SJCRH30 (cell line): ENCODE results near the gene CACNA1C. TPM values are rescaled to one million over a fixed set of nuclear protein-coding genes. Genes with fewer than 3 reads are reported as not detected.
A peak's percentile ranks its signal among the peaks of the same experiment; 100 is the strongest.

Experiments used
- DNase-seq, 2 experiments: peaks; one replicate each; pipeline ENCODE4 v3.0.0-alpha.2; 2015 to 2020
- H3K27ac ChIP-seq: fragments of 250-450 bp; sonication (Bioruptor Pico); 2 replicates; pipeline ENCODE4 v1.5.1; 2020; ENCODE audit warnings: mild to moderate bottlenecking, moderate library complexity
- H3K27me3 ChIP-seq: fragments of 250-450 bp; sonication (Bioruptor Pico); 2 replicates; pipeline ENCODE4 v1.5.1; 2020; ENCODE audit warnings: mild to moderate bottlenecking, moderate library complexity
- H3K36me3 ChIP-seq: fragments of 250-450 bp; sonication (Bioruptor Pico); 2 replicates; pipeline ENCODE4 v1.5.1; 2020; ENCODE audit warnings: mild to moderate bottlenecking, moderate library complexity
- H3K4me1 ChIP-seq: fragments of 250-450 bp; sonication (Bioruptor Pico); 2 replicates; pipeline ENCODE4 v1.5.1; 2020; ENCODE audit warnings: mild to moderate bottlenecking, moderate library complexity
- H3K4me3 ChIP-seq: fragments of 250-450 bp; sonication (Bioruptor Pico); 2 replicates; pipeline ENCODE4 v1.5.1; 2020; ENCODE audit warnings: mild to moderate bottlenecking, moderate library complexity
- H3K9me3 ChIP-seq: fragments of 250-450 bp; sonication (Bioruptor Pico); replicated peaks from 2 replicates; pipeline ENCODE4 v1.5.1; 2020; ENCODE audit warnings: mild to moderate bottlenecking, moderate library complexity
- total RNA-seq: library from RNA; depleted of rRNA; stranded (reverse); fragments of >200 nt; shearing (Covaris generic); gene quantifications from 2 replicates; pipeline ENCODE4 v1.2.3, GENCODE V29; 2014

The CACNA1C gene
- total RNA-seq, 1 experiment from 2014 or later: not detected

DNA sequence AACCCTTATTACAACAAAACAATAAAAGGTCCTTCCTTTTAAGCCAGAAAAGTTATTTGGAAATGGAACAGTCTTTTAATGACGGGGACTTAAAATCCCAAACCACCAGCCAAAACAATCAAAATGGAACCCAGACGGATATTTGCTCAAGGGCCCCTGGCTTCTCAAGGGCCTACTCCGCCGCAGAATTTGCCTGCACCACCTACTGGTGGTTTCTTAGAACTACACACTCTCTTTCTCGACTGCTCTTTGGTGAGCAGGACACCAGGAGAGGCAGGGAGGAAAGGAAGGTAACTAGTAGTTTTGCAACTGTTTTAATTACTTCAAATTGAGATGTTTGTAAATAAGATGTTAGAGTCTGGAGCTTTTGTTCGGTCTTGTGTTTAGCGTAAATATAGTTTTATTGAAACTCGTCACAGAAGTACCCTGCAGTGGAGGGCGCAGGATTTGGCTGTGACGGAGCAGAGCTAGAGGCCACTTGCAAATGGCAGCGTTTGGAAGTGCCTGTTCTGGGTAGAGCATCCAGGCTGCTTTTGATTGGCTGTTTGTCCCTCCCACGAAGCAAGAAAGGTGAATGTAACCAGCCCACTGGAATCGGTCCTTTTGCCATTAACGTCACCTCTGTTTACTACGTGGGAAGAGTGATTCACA, 238.5 kb downstream of the CACNA1C start:
- Histone ChIP-seq H3K4me1 (no peaks in the 10 kb centered on the region), H3K36me3 (no peaks in the 10 kb centered on the region), H3K4me3 (no peak overlapping the region), H3K27ac (no peak overlapping the region), H3K9me3 (no peaks in the 10 kb centered on the region), H3K27me3 (peaks cover 20% of the 10 kb centered on the region)
- peak; percentile 13 to 63 for DNase-seq

GRCh38 chr12:2291947-2292346, 239.2 kb downstream of the CACNA1C start:
- no peak overlapping the region for H3K27ac ChIP-seq
- no peak overlapping the region for H3K4me3 ChIP-seq
- H3K9me3 ChIP-seq: no peaks in the 10 kb centered on the region
- H3K36me3 ChIP-seq: no peaks in the 10 kb centered on the region
- no peak for DNase-seq
- H3K4me1 ChIP-seq: no peaks in the 10 kb centered on the region
- H3K27me3 ChIP-seq: peaks cover 16% of the 10 kb centered on the region

DNA sequence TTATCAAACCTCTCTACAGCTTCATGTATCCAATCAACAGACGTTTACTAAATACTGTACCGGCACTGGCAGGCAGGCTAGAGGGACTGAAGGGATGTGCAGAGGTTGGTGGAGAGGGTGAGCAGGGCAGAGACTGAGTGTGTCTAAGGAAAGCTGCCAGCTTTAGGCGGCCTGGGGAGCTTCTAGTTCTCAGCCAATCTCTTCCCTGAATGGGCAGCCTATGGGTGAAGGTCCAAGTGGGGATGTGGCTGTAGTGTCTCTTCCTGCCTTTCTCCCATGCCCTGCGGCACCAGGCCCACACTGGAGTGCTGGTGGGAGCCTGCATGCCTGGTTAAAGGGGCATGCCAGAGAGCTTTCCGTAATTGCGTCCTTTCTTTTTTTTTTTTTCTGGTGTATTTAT, 239.8 kb downstream of the CACNA1C start:
- Histone ChIP-seq H3K4me1 (no peaks in the 10 kb centered on the region), H3K4me3 (no peak overlapping the region), H3K27ac (no peak overlapping the region), H3K36me3 (no peaks in the 10 kb centered on the region), H3K9me3 (no peaks in the 10 kb centered on the region), H3K27me3 (peaks cover 13% of the 10 kb centered on the region; the same call in 1 of the 2 replicates)
- DNase-seq: no peak

GRCh38 chr12:2294651-2295475, 242.1 kb downstream of the CACNA1C start:
- no peaks in the 10 kb centered on the region for H3K9me3 ChIP-seq
- H3K27me3 ChIP-seq: peaks cover 22% of the 10 kb centered on the region; the same call in 1 of the 2 replicates
- H3K27ac ChIP-seq: no peak overlapping the region
- H3K4me1 ChIP-seq: no peaks in the 10 kb centered on the region
- DNase-seq: no peak
- H3K36me3 ChIP-seq: no peaks in the 10 kb centered on the region
- H3K4me3 ChIP-seq: no peak overlapping the region

DNA sequence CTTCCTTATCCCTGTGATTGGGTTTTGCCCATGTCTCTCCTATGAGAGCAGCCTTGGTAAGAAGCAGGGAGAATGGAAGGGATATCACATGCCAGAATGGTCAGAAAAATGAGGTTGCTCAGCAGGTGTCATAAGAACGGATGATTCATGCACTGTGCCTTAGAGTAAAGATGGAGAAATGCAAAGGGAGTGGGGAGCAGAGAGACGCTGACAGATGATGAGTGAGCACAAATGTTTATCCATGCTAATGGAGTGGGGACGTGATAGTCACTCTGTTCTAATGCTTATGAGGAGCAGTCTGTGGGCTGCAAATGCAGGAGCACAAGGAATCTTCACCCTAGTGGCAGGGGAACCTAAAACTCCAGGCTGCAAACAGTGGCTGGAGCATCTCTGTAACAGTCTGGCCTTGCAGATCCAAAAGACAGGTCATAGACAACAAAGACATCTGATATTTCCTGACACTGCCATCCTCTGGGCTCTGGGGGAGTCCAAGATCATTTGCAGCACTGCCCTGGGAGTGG, 243.2 kb downstream of the CACNA1C start:
- Histone ChIP-seq H3K4me1 (no peaks in the 10 kb centered on the region), H3K27me3 (peaks cover 20% of the 10 kb centered on the region; the same call in 1 of the 2 replicates), H3K4me3 (no peak overlapping the region), H3K27ac (no peak overlapping the region), H3K36me3 (no peaks in the 10 kb centered on the region), H3K9me3 (no peaks in the 10 kb centered on the region)
- peak; percentile 26 to 57 for DNase-seq

- H3K9me3 ChIP-seq: no peaks in the 10 kb centered on the region
Measured at GRCh38 chr12:2297004-2297403, 244.2 kb downstream of the CACNA1C start.

GRCh38 chr12:2297658-2298057, 244.9 kb downstream of the CACNA1C start:
- no peak overlapping the region for H3K4me3 ChIP-seq
- no peak for DNase-seq
- no peaks in the 10 kb centered on the region for H3K9me3 ChIP-seq
- no peaks in the 10 kb centered on the region for H3K36me3 ChIP-seq
- peaks cover 32% of the 10 kb centered on the region; the same call in 1 of the 2 replicates for H3K27me3 ChIP-seq
- no peaks in the 10 kb centered on the region for H3K4me1 ChIP-seq
- H3K27ac ChIP-seq: no peak overlapping the region

More at GRCh38 chr12:2297004-2297403, 244.2 kb downstream of the CACNA1C start:
- H3K27ac ChIP-seq: no peak overlapping the region
- DNase-seq: no peak
- H3K4me1 ChIP-seq: no peaks in the 10 kb centered on the region
- H3K4me3 ChIP-seq: no peak overlapping the region
- peaks cover 26% of the 10 kb centered on the region; the same call in 1 of the 2 replicates for H3K27me3 ChIP-seq
- H3K36me3 ChIP-seq: no peaks in the 10 kb centered on the region

DNA sequence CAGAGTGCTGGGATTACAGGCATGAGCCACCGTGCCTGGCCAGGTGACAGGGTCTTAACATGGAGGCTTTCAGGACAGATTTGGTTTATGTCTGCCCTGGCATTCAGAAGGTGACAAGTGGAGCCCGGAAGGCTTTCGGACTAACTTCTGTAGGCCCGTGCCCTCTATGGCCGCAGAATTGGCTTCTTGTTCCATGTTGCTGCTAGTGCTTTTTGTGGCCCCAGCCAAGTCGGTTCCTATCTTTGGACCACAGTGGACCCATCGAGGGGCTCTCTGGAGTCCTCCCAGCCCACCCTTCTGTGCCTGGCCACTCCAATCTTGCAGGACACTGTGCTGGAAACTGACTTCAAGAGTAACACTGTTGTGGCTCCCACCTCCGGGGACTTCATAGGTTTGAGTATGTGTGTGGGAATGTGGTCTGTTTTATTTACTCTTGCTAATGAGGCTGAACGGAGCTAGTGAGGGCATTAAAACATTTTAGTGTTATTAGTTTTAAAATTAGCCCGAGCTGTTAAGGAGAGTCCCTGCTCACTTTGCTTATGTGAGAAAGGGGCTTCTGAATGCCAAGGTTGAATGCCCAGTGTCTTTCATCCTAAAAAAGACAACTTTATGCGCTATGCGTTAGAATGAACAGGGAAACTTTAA, 245.9 kb downstream of the CACNA1C start:
- no peaks in the 10 kb centered on the region for H3K4me1 ChIP-seq
- no peaks in the 10 kb centered on the region for H3K9me3 ChIP-seq
- peaks cover 33% of the 10 kb centered on the region; the same call in 1 of the 2 replicates for H3K27me3 ChIP-seq
- H3K4me3 ChIP-seq: no peak overlapping the region
- no peak overlapping the region for H3K27ac ChIP-seq
- no peaks in the 10 kb centered on the region for H3K36me3 ChIP-seq
- no peak for DNase-seq

DNA sequence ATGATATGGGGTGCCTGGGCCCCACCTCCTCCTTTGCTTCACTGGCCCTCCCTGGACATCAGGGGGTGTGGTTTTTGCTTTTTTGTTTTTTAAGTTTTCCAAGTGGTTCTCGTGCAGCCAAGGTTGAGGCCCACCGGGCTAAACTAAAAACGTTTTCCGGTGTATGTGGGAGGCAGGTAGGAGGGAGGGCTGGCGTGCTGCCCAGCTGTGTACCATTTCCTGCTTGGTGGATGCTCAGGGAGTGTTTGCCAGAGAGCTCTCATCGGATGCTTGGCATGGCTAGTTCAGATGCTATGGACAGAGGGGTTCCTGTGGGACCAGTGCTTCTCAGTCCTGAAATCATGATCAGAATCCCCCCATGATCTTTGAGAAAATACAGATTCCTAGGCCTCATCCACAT, 246.4 kb downstream of the CACNA1C start:
- no peak for DNase-seq
- no peak overlapping the region for H3K4me3 ChIP-seq
- no peaks in the 10 kb centered on the region for H3K36me3 ChIP-seq
- H3K27me3 ChIP-seq: peaks cover 39% of the 10 kb centered on the region; the same call in 1 of the 2 replicates
- no peak overlapping the region for H3K27ac ChIP-seq
- H3K4me1 ChIP-seq: no peaks in the 10 kb centered on the region
- no peaks in the 10 kb centered on the region for H3K9me3 ChIP-seq

DNA sequence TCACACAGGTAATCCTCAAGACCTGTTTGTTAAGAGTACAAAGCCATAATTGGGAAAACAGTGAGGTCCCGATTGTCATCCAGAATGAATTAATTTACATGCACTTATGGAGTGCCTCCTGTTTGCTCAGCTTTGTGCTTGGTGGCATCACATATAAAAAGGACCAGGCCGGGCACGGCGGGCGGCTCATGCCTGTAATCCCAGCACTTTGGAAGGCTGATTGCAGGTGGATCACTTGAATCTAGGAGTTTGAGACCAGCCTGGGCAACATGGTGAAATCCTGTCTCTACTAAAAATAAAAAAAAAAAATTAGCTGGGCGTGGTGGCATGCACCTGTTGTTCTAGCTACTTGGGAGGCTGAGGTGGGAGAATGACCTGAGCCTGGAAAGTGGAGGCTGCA, 247.4 kb downstream of the CACNA1C start:
- Histone ChIP-seq H3K27ac (no peak overlapping the region), H3K9me3 (no peaks in the 10 kb centered on the region), H3K27me3 (peaks cover 45% of the 10 kb centered on the region; the same call in 1 of the 2 replicates), H3K36me3 (no peaks in the 10 kb centered on the region), H3K4me3 (no peak overlapping the region), H3K4me1 (no peaks in the 10 kb centered on the region)
- DNase-seq: no peak

DNA sequence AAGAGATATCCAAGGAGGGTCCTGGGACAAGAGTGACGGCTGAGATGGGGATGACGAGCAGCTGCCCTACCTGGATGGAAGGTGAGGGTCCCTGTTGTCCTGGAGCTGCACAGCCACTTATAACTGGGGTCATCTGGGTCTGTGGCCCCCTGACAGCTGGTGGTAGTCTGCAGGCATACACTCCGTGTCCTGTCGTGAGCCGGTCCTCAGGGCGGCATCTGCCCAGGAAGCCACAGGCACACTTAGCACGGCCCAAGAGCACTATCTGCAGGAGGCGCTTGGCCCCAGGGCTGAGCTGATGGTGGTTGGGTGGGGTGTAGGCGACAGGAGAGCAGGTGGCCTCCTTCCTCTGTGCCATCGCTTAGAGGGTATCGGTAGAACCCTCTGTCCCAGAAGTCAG, 248.1 kb downstream of the CACNA1C start:
- H3K27ac ChIP-seq: no peak overlapping the region
- DNase-seq: no peak
- no peak overlapping the region for H3K4me3 ChIP-seq
- no peaks in the 10 kb centered on the region for H3K4me1 ChIP-seq
- no peaks in the 10 kb centered on the region for H3K36me3 ChIP-seq
- H3K27me3 ChIP-seq: peaks cover 45% of the 10 kb centered on the region; the same call in 1 of the 2 replicates
- H3K9me3 ChIP-seq: no peaks in the 10 kb centered on the region

GRCh38 chr12:2301531-2302461, 249.0 kb downstream of the CACNA1C start:
- Histone ChIP-seq H3K4me1 (no peaks in the 10 kb centered on the region), H3K4me3 (no peak overlapping the region), H3K36me3 (no peaks in the 10 kb centered on the region), H3K27me3 (peaks cover 46% of the 10 kb centered on the region; the same call in 1 of the 2 replicates), H3K27ac (no peak overlapping the region), H3K9me3 (no peaks in the 10 kb centered on the region)
- no peak for DNase-seq

DNA sequence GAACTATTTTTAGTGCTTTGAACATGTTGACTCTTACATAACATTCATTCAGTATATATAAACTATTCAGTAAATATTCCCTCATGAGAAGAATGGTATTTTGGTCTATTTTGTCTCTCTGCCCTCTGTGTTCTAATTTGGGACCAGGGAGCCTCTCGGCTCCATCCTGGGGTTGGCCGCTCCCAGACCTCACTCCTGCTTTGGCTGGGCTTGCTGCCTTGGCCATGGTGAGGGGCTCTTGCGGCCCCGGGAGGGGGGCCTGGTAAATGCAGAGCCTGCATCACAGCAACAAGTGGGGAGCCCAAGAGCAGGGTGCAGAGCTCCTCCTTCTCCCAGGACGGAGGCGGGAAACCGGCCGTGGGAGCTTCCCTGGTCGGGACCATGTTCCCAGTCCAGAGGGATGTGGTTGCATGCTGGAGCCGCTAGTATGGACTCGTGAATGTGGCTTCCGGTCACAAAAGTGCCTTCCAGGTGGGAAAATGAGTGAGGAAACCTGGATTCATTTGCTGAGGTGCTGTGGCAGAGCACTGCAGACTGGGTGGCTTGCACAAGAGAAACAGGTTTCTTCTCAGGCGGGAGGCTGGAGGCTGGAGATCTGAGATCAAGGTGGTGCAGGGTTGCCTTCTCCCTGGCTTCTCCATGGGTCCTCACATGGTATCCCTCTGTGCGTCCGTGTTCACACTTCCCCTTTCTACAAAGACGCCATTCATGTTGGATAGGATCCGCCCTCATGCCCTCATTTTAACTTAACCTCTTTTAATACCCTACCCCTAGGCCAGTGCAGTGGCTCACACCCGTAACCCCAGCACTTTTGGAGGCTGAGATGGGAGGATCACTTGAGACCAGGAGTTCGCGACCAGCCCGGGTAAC, 250.2 kb downstream of the CACNA1C start:
- peaks cover 48% of the 10 kb centered on the region; the same call in 1 of the 2 replicates for H3K27me3 ChIP-seq

More for the DNA sequence above, 250.2 kb downstream of the CACNA1C start:
- no peak overlapping the region for H3K27ac ChIP-seq
- no peaks in the 10 kb centered on the region for H3K36me3 ChIP-seq
- H3K4me3 ChIP-seq: no peak overlapping the region
- DNase-seq: no peak
- H3K4me1 ChIP-seq: no peaks in the 10 kb centered on the region
- H3K9me3 ChIP-seq: no peaks in the 10 kb centered on the region
